Progenitor cell of endocrine pancreas (in vitro differentiated cells): ENCODE results near the gene CDC42EP4. TPM values are rescaled to one million over a fixed set of nuclear protein-coding genes. Genes with fewer than 3 reads are reported as not detected.
"Not testable (repeated sequence)": the region's sequence is repeated elsewhere in the genome, so short reads cannot be mapped to it uniquely, and the experiment has no call there.

Experiments
- DNase-seq: peaks from one replicate; pipeline ENCODE4 v3.0.0; 2021; ENCODE audit warnings: low spot score; ENCODE audit not compliant: unreplicated experiment
- H3K27ac Mint-ChIP-seq: 2 replicates; pipeline ENCODE4 v1.8.0; 2021; ENCODE audit warnings: mild to moderate bottlenecking, moderate library complexity, mixed read lengths
- H3K27me3 Mint-ChIP-seq: 2 replicates; pipeline ENCODE4 v1.8.0; 2021; ENCODE audit warnings: mixed read lengths
- H3K36me3 Mint-ChIP-seq: 2 replicates; pipeline ENCODE4 v1.8.0; 2022; ENCODE audit warnings: mixed read lengths; ENCODE audit not compliant: insufficient read depth
- H3K4me1 Mint-ChIP-seq: 2 replicates; pipeline ENCODE4 v1.8.0; 2021; ENCODE audit warnings: low read depth, mixed read lengths
- H3K4me3 Mint-ChIP-seq: 2 replicates; pipeline ENCODE4 v1.8.0; 2021; ENCODE audit warnings: low read depth, mild to moderate bottlenecking, moderate library complexity, mixed read lengths
- H3K9me3 Mint-ChIP-seq: 2 replicates; pipeline ENCODE4 v1.8.0; 2021; ENCODE audit warnings: low read depth, mixed read lengths
- total RNA-seq: library from RNA; stranded (reverse); gene quantifications from 2 replicates; pipeline ENCODE4 v1.2.1, GENCODE V29; 2021
- TF ChIP-seq, protein P1 (sequence below): fragments of 200-600 bp; sonication (generic); IDR thresholded peaks from one replicate; pipeline ENCODE4 v1.5.0; 2021; ENCODE audit warnings: antibody characterized with exemption, mild to moderate bottlenecking; ENCODE audit not compliant: unreplicated experiment

Gene CDC42EP4
- total RNA-seq, 1 donor from 2014 or later, result 77.9 TPM

DNA sequence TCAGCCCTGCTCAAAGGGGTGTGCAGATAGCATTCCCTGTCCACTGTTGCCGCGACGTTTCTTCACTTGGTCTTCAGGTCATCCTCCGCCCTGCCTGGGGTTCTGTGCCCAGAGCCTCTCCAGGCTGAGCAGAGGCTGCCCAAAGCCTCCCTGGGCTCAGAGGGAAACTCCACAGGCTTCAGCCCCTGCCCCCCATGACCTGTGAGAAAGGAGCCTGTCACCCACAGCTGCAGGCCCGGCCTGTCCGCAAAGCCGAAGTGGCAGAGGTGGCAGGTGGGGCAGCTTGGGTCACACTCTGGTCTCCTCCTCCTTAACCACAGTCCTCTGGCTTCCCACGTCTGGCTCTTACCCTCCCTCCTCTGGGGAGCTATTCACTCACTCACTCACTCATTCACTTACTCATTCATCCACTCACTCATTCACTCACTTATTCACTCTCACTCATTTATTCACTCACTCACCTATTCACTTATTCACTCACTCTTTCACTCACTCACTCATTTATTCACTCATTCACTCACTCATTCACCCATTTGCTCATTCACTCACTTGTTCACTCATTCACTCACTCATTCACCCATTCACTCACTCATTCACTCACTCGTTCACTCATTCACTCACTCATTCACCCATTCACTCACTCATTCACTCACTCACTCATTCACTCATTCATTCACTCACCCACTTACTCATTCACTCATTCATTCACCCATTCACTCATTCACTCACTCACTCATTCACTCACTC lies 43.0 kb downstream of the CDC42EP4 start:
- no peak for DNase-seq
- Mint-ChIP-seq H3K9me3 (no peaks in the 10 kb centered on the region), H3K4me3 (no peak overlapping the region), H3K36me3 (no peaks in the 10 kb centered on the region), H3K4me1 (peaks cover 19% of the 10 kb centered on the region), H3K27me3 (no peaks in the 10 kb centered on the region), H3K27ac (no peak overlapping the region)
- TF ChIP-seq, protein P1, sequence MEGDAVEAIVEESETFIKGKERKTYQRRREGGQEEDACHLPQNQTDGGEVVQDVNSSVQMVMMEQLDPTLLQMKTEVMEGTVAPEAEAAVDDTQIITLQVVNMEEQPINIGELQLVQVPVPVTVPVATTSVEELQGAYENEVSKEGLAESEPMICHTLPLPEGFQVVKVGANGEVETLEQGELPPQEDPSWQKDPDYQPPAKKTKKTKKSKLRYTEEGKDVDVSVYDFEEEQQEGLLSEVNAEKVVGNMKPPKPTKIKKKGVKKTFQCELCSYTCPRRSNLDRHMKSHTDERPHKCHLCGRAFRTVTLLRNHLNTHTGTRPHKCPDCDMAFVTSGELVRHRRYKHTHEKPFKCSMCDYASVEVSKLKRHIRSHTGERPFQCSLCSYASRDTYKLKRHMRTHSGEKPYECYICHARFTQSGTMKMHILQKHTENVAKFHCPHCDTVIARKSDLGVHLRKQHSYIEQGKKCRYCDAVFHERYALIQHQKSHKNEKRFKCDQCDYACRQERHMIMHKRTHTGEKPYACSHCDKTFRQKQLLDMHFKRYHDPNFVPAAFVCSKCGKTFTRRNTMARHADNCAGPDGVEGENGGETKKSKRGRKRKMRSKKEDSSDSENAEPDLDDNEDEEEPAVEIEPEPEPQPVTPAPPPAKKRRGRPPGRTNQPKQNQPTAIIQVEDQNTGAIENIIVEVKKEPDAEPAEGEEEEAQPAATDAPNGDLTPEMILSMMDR, result no peak

DNA sequence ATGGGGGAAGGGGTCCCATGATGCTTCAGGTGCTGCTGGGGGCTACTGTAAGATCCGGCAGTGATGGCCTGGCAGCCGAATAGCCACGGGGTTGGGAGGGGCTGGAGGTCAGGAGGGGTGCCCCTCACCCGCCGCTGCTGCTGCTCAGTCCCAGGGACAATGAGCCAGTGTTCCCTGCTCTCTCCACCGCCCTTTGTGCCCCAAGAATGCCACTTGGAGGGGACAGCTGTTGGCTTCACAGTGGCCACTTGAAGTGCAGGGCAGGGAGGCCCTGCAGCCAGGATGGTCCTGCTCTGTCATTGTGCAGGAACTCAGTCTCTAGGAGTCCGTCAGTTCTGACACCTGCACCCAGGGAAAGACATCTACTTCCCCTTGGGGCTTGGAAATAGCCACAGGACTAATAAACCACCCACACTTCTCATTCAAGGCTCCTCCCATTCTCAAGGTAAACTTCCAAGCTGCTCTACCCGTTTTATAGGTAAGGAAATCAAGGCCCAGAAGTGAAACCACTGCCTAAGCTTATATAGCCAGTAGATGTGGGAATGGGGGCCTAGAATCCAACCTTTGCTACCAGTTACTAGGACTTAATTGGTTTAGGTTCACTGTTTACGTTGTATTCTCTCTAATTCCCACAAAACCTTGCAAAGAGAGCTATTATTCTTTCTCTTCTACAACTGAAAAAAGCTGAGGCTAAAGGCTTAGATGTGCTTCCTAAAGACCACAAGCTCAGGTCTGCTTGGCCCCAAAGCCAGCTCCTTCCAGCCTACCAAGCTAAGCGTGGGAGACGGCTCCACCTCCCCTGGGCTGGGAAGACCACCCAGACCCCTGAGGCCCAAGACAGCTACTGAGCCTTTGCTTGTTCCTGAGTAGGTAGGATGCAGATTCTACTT lies 43.9 kb downstream of the CDC42EP4 start:
- no peak for DNase-seq

DNA sequence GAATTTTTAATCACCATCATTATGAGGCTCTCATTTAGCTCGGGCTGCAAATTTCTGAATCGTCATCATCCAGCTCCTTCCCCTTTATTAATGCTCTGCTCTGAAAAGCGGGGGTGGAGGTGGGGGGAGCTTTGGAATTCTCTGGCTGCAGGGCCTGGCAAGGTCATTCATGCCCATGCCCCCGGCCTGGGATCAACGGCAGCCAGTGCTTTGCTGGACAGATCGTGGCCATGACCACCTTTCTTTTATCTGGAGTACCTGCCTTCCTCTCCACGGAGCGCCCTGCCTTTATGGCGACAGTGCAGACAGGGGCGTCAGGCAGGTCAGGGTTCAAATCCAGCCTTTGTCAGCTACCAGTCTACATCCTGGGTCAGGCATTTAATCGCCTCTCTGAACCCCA lies 45.0 kb downstream of the CDC42EP4 start:
- no peak overlapping the region for H3K27ac Mint-ChIP-seq

More for the DNA sequence above, 43.9 kb downstream of the CDC42EP4 start:
- H3K4me1 Mint-ChIP-seq, result peaks cover 24% of the 10 kb centered on the region
- no peaks in the 10 kb centered on the region for H3K9me3 Mint-ChIP-seq
- H3K36me3 Mint-ChIP-seq, result no peaks in the 10 kb centered on the region
- no peaks in the 10 kb centered on the region for H3K27me3 Mint-ChIP-seq
- TF ChIP-seq, protein P1, result no peak
- H3K27ac Mint-ChIP-seq, result no peak overlapping the region
- no peak overlapping the region for H3K4me3 Mint-ChIP-seq

DNA sequence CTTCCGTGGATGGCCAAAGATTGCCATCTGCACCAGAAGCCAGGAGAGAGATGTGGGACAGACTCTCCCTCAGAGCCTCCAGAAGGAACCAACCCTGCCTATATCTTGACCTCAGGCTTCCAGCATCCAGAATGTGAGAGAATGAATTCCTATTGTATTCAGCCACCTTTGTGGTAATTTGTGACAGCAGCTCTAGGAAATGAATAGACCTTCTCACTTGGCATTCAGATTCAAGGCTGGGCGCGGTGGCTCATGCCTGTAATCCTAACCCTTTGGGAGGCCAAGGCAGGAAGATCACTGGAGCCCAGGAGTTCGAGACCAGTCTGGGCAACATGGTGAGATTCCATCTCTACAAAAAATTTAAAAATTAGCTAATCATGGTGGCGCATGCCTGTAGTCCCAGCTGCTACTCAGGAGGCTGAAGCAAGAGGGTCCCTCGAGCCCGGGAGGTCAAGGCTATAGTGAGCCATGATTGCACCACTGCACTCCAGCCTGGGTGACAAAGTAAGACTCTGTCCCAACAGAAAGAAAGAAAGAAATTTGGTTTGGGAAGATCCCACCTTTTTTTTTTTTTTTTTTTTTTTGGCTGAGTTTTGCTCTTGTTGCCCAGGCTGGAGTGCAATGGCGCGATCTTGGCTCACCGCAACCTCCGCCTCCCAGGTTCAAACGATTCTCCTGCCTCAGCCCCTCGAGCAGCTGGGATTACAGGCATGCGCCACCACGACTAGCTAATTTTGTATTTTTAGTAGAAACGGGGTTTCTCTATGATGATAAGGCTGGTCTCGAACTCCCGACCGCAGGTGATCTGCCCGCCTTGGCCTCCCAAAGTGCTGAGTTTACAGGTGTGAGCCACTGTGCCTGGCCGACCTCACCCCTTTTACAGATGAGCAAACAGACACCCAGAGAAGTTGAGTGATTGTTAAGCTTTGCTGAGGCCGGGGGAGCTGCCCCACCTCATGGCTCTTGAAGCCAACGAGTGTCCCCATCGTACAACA lies 45.9 kb downstream of the CDC42EP4 start:
- Mint-ChIP-seq H3K4me1 (peaks cover 27% of the 10 kb centered on the region), H3K9me3 (no peaks in the 10 kb centered on the region), H3K4me3 (no peak overlapping the region), H3K27me3 (no peaks in the 10 kb centered on the region), H3K27ac (no peak overlapping the region), H3K36me3 (no peaks in the 10 kb centered on the region)
- TF ChIP-seq, protein P1, result no peak
- no peak for DNase-seq

More for the DNA sequence above, 45.0 kb downstream of the CDC42EP4 start:
- Mint-ChIP-seq H3K9me3 (no peaks in the 10 kb centered on the region), H3K4me1 (peaks cover 25% of the 10 kb centered on the region), H3K27me3 (no peaks in the 10 kb centered on the region), H3K4me3 (no peak overlapping the region), H3K36me3 (no peaks in the 10 kb centered on the region)
- DNase-seq, result no peak
- TF ChIP-seq, protein P1, result no peak

DNA sequence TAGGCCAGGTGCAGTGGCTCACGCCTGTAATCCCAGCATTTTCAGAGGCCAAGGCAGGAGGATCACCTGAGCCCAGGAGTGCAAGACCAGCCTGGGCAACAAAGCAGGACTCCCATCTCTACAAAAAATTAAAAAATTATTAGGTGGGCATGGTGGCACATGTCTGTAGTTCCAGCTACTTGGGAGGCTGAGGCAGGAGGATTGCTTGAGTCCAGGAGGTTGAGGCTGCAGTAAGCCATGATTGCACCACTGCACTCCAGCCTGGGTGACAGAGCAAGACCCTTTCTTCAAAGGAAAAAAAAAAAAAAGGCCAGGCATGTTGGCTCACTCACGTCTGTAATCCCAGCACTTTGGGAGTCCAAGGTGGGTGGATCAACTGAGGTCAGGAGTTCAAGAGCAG lies 47.4 kb downstream of the CDC42EP4 start:
- H3K27me3 Mint-ChIP-seq, DNase-seq, H3K27ac Mint-ChIP-seq, H3K9me3 Mint-ChIP-seq, H3K36me3 Mint-ChIP-seq, H3K4me3 Mint-ChIP-seq: not testable (repeated sequence)
- peaks cover 30% of the 10 kb centered on the region for H3K4me1 Mint-ChIP-seq
